PFSK-1 (cell line): ENCODE measurements around the gene BEND2.

Experiments used
- FOXP2 ChIP-seq: optimal IDR thresholded peaks from 2 replicates; pipeline ENCODE3; 2011; ENCODE audit warnings: borderline replicate concordance, control low read depth, inconsistent platforms; ENCODE audit not compliant: insufficient read depth; ENCODE audit errors: extremely low read length, extremely low read depth
- POLR2AphosphoS5 ChIP-seq: IDR thresholded peaks from 2 replicates; pipeline ENCODE4 v1.6.1; 2012; ENCODE audit warnings: low read depth, mild to moderate bottlenecking, control low read depth, low read length, moderate library complexity
- SIN3A ChIP-seq: IDR thresholded peaks from 2 replicates; pipeline ENCODE4 v1.6.1; 2012; ENCODE audit warnings: mild to moderate bottlenecking, low read length, moderate library complexity, borderline replicate concordance; ENCODE audit not compliant: insufficient read depth
- TAF1 ChIP-seq: IDR thresholded peaks from 2 replicates; pipeline ENCODE4 v1.6.1; 2012; ENCODE audit warnings: low read length, control low read depth, borderline replicate concordance; ENCODE audit not compliant: insufficient read depth
- TF ChIP-seq, protein P1 (sequence below), 2 experiments: IDR thresholded peaks; 2 replicates each; pipeline versions ENCODE4 v1.6.1 to v1.8.0; 2011 to 2012; ENCODE audit warnings: low read depth in 2 of 2, low read length in 2 of 2, control low read depth in 1 of 2, inconsistent platforms in 1 of 2, mild to moderate bottlenecking in 1 of 2, moderate library complexity in 1 of 2; ENCODE audit not compliant: insufficient read depth in 1 of 2

Gene BEND2

DNA sequence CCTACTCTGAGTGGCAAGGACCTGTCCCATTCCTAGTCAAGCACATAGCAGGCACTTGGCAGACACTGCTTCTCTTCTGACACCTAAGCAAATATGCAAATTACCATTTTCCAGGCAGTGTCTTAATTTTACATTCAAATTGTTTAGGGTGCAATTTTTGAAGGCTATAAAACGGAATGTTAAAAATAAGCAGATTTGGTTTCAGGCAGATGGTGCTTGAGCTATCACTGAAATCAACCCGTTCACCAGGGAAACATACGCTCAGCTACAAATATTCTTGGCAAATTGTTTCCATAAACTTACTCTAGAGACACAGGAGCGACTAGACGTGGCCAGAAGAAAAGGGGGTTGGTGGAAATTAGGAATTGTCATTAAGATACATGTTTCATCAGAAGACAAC is 45.7 kb downstream of the BEND2 start:
- TF ChIP-seq POLR2AphosphoS5 (no peak), TAF1 (no peak)
- TF ChIP-seq, protein P1, sequence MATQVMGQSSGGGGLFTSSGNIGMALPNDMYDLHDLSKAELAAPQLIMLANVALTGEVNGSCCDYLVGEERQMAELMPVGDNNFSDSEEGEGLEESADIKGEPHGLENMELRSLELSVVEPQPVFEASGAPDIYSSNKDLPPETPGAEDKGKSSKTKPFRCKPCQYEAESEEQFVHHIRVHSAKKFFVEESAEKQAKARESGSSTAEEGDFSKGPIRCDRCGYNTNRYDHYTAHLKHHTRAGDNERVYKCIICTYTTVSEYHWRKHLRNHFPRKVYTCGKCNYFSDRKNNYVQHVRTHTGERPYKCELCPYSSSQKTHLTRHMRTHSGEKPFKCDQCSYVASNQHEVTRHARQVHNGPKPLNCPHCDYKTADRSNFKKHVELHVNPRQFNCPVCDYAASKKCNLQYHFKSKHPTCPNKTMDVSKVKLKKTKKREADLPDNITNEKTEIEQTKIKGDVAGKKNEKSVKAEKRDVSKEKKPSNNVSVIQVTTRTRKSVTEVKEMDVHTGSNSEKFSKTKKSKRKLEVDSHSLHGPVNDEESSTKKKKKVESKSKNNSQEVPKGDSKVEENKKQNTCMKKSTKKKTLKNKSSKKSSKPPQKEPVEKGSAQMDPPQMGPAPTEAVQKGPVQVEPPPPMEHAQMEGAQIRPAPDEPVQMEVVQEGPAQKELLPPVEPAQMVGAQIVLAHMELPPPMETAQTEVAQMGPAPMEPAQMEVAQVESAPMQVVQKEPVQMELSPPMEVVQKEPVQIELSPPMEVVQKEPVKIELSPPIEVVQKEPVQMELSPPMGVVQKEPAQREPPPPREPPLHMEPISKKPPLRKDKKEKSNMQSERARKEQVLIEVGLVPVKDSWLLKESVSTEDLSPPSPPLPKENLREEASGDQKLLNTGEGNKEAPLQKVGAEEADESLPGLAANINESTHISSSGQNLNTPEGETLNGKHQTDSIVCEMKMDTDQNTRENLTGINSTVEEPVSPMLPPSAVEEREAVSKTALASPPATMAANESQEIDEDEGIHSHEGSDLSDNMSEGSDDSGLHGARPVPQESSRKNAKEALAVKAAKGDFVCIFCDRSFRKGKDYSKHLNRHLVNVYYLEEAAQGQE (IDR thresholded peaks at IDR 0.05; ENCODE audit: insufficient read depth in 1 of 2, low read depth in 2 of 2, low read length in 2 of 2) = no peak

DNA sequence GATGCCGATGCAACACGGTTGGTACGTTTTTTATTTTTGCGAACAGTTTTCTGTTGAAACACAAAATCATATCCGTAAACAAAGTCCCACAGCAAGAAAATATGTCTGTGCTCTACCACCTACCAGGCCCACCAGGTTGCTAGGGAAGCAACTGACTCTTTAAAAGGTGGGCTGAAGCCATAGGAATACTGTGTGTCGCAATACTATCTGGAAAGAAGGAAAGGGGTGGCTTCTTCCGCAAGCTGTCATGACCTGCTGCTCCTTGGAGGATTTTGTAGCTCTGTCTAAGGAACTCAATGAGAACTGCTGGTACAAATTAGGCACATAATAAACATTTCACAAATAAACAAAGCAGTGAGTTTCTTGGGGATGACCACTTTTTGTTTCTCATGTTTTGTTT is 46.5 kb downstream of the BEND2 start:
- TF ChIP-seq FOXP2 = no peak
- TF ChIP-seq TAF1 = no peak
- TF ChIP-seq, protein P1 (IDR thresholded peaks at IDR 0.05; ENCODE audit: insufficient read depth in 1 of 2, low read depth in 2 of 2, low read length in 2 of 2) = no peak
- no peak for TF ChIP-seq POLR2AphosphoS5
- no peak for TF ChIP-seq SIN3A

DNA sequence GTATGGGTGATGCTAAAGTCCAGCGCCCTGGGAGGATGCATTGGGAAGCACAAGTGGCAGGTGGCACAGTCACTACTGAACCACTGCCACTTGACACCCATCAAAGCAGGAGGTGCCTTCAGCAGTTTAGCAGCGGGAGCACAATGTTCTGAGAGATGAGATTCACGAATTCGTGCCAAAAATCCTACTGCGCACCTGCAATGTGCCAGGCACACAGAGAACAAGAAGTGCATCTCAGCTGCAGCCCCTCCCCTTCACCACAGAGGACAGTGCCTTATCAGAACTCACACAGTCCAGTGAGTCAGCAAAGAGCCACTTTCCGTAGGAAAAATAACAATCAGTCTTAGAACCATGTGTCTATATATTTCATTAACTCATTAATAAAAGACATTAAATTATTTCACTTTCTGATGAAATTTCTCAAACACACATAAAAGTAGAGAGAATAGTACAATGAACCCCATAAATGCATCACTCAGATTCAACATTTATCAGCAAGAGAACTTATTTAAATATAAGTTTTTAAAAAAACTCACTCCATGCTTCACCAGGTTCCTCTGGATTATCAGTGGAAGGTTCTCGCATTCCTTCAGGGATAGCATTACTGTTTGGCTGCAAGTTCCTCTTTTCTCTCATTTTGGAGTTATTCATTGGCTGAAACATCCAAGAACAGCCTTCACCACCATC is 47.0 kb downstream of the BEND2 start:
- TF ChIP-seq FOXP2 = no peak
- TF ChIP-seq TAF1 = no peak
- TF ChIP-seq, protein P1 (IDR thresholded peaks at IDR 0.05; ENCODE audit: insufficient read depth in 1 of 2, low read depth in 2 of 2, low read length in 2 of 2) = no peak
- TF ChIP-seq POLR2AphosphoS5 = no peak
- TF ChIP-seq SIN3A = no peak

DNA sequence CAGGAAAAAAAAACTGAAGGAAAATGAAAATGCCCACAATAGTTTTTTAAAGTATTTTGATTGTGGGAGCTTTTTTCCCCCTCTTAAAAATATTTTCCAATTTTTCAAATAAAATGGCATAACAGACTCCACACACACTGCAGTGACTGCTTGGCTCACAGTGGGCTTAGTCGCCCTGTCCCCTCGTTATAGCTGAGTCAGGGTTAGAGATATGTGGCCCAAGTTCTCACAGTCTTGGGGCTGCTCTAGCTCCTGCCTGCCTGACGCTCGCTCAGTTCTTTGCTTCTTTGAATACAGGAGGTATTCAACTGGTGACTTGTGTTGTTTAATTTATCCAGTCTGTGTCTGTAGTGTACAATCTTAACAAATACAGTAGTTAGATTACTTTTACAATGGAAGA is 47.7 kb downstream of the BEND2 start:
- TF ChIP-seq, protein P1 (IDR thresholded peaks at IDR 0.05; ENCODE audit: insufficient read depth in 1 of 2, low read depth in 2 of 2, low read length in 2 of 2) = no peak
- TF ChIP-seq FOXP2 = no peak
- TF ChIP-seq TAF1 = no peak
- TF ChIP-seq POLR2AphosphoS5 = no peak
- TF ChIP-seq SIN3A = no peak

DNA sequence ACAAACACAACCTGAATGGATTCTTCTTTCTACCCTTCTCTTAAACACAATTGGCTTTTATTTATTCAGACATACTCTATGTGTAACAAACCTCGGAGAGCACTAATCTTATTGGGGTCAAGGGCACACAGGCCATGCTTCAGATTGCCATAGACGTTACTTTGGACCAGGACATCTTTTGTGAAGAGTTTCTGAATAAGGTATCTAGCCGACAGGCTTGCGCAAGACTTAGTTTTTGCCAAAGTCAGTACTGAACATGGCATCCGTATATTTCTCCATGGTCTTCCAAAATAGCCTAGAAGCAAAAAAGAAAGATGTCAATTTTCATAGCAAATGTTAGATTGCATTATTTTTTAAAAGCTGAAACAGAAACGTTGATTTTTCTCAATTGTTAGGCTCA is 49.8 kb downstream of the BEND2 start:
- no peak for TF ChIP-seq FOXP2
- no peak for TF ChIP-seq TAF1
- TF ChIP-seq, protein P1 (IDR thresholded peaks at IDR 0.05; ENCODE audit: insufficient read depth in 1 of 2, low read depth in 2 of 2, low read length in 2 of 2) = no peak
- no peak for TF ChIP-seq POLR2AphosphoS5
- TF ChIP-seq SIN3A = no peak
